A549 (cell line): ENCODE results near the gene SHKBP1. TPM values are rescaled to one million over a fixed set of nuclear protein-coding genes. Genes with fewer than 3 reads are reported as not detected.
A peak's percentile ranks its signal among the peaks of the same experiment; 100 is the strongest.

Experiments used
- ATAC-seq, 2 experiments: fragments of 200-7000 bp in 1 of 2; fragments of >200 bp in 1 of 2; cut with Nextera tagmentation in 1 of 2; cut with Tn5 transposase in 1 of 2; 3 replicates each; pipeline versions ENCODE4 v1.8.0 to v1.9.1; 2018 to 2020; ENCODE audit warnings: mild to moderate bottlenecking in 1 of 2, moderate library complexity in 1 of 2
- CTCF ChIA-PET: fragments of 300-600 bp; sonication (Branson Sonifier 250); formaldehyde crosslinking; extraction: SDS; loops from one replicate; lab custom pipeline; 2021; ENCODE audit warnings: antibody characterized with exemption, inconsistent platforms; lab: Yijun Ruan, JAX
- POLR2A ChIA-PET: fragments of 350-600 bp; formaldehyde crosslinking; extraction: SDS; loops from one replicate; lab custom pipeline; 2021; ENCODE audit warnings: antibody characterized with exemption, inconsistent platforms; lab: Yijun Ruan, JAX
- DNase-seq, 2 experiments: peaks; one replicate each; pipeline versions ENCODE4 v3.0.0 to v3.0.0-alpha.2; 2011 to 2016; ENCODE audit warnings: low read depth in 1 of 2, low spot score in 1 of 2
- FAIRE-seq: peaks from 2 replicates; lab custom pipeline; 2011; peaks lifted over from hg19 to GRCh38; lab: Jason Lieb, UNC
- H3K27ac ChIP-seq, 2 experiments: fragments of >200 bp; sonication (Bioruptor Twin); formaldehyde crosslinking; 3 replicates each; pipeline ENCODE4 v1.5.1; 2016 to 2017
- H3K4me1 ChIP-seq: fragments of >200 bp; sonication (Bioruptor Twin); formaldehyde crosslinking; 3 replicates; pipeline ENCODE4 v1.6.1; 2016
- H3K4me2 ChIP-seq: fragments of >200 bp; sonication (Bioruptor Twin); formaldehyde crosslinking; 3 replicates; pipeline ENCODE4 v1.6.1; 2016
- H3K4me3 ChIP-seq: fragments of >200 bp; sonication (Bioruptor Twin); formaldehyde crosslinking; 3 replicates; pipeline ENCODE4 v1.5.1; 2016
- H3K9me3 ChIP-seq: fragments of >200 bp; sonication (Bioruptor Twin); formaldehyde crosslinking; 3 replicates; pipeline ENCODE4 v1.6.1; 2016
- CHD2 ChIP-seq: fragments of 150-350 bp; IDR thresholded peaks from 2 replicates; pipeline ENCODE4 v1.6.1; 2014; ENCODE audit warnings: low read length; ENCODE audit not compliant: partially characterized antibody
- EHMT2 ChIP-seq: fragments of 200-600 bp; sonication (generic); IDR thresholded peaks from 2 replicates; pipeline ENCODE4 v1.6.1; 2016; ENCODE audit warnings: antibody characterized with exemption, low read depth, mild to moderate bottlenecking, moderate library complexity
- FOSB ChIP-seq: fragments of 250-450 bp; sonication (Bioruptor Pico); IDR thresholded peaks from 2 replicates; pipeline ENCODE4 v1.5.0; 2020; ENCODE audit warnings: mild to moderate bottlenecking, moderate library complexity
- FOSL2 ChIP-seq, 2 experiments: fragments of 450-650 bp in 1 of 2; fragments of >200 bp in 1 of 2; sonication (Bioruptor Twin) in 1 of 2; formaldehyde crosslinking; IDR thresholded peaks; 2 replicates each; pipeline versions ENCODE4 v1.5.0 to v1.6.1; 2016 to 2020; ENCODE audit warnings: mild to moderate bottlenecking in 1 of 2, moderate library complexity in 1 of 2
- GATA3 ChIP-seq: IDR thresholded peaks from 2 replicates; pipeline ENCODE4 v1.6.1; 2012; ENCODE audit warnings: borderline replicate concordance
- HES2 ChIP-seq: fragments of >200 bp; sonication (Bioruptor Twin); formaldehyde crosslinking; IDR thresholded peaks from 2 replicates; pipeline ENCODE4 v1.6.1; 2016
- HEYL ChIP-seq: fragments of 250-450 bp; sonication (Bioruptor Pico); IDR thresholded peaks from 2 replicates; pipeline ENCODE4 v1.8.0; 2021; ENCODE audit warnings: mild to moderate bottlenecking, moderate library complexity
- HOXA7 ChIP-seq: fragments of 250-450 bp; sonication (Bioruptor Pico); IDR thresholded peaks from 2 replicates; pipeline ENCODE4 v1.5.0; 2020; ENCODE audit warnings: mild to moderate bottlenecking, moderate library complexity
- MAFK ChIP-seq: fragments of 450-650 bp; IDR thresholded peaks from 2 replicates; pipeline ENCODE4 v1.6.1; 2014; ENCODE audit not compliant: partially characterized antibody
- MAX ChIP-seq: IDR thresholded peaks from 2 replicates; pipeline ENCODE4 v1.6.1; 2012
- NFE2L2 ChIP-seq: fragments of 150-350 bp; conservative IDR thresholded peaks from 2 replicates; pipeline ENCODE4 v1.6.1; 2014; ENCODE audit warnings: low read length
- NR3C1 ChIP-seq: fragments of >200 bp; sonication (Bioruptor Twin); formaldehyde crosslinking; IDR thresholded peaks from 3 replicates; pipeline ENCODE4 v1.6.1; 2017
- PHF8 ChIP-seq: fragments of 200-600 bp; sonication (generic); IDR thresholded peaks from 2 replicates; pipeline ENCODE4 v1.6.1; 2016; ENCODE audit warnings: low read depth, mild to moderate bottlenecking, antibody characterized with exemption, moderate library complexity, borderline replicate concordance
- POLR2A ChIP-seq: IDR thresholded peaks from 2 replicates; pipeline ENCODE4 v1.6.1; 2012; ENCODE audit warnings: mild to moderate bottlenecking, low read length
- POLR2AphosphoS2 ChIP-seq: conservative IDR thresholded peaks from 2 replicates; pipeline ENCODE4 v1.6.1; 2012; ENCODE audit warnings: low read length, improper control_type of control experiment, inconsistent platforms
- RAD21 ChIP-seq, 2 experiments: fragments of >200 bp in 1 of 2; sonication (Bioruptor Twin) in 1 of 2; formaldehyde crosslinking in 1 of 2; IDR thresholded peaks in 1 of 2; conservative IDR thresholded peaks in 1 of 2; 2 replicates in 1 of 2; 3 replicates in 1 of 2; pipeline ENCODE4 v1.6.1; 2012 to 2018; ENCODE audit warnings: inconsistent platforms in 1 of 2
- RARB ChIP-seq: fragments of 250-450 bp; sonication (Bioruptor Pico); IDR thresholded peaks from 2 replicates; pipeline ENCODE4 v1.8.0; 2021; ENCODE audit warnings: mild to moderate bottlenecking, moderate library complexity
- RCOR1 ChIP-seq: fragments of 150-350 bp; IDR thresholded peaks from 2 replicates; pipeline ENCODE4 v1.6.1; 2014; ENCODE audit warnings: antibody characterized with exemption, low read length, low read depth
- RNF2 ChIP-seq: fragments of 200-600 bp; sonication (generic); IDR thresholded peaks from 2 replicates; pipeline ENCODE4 v1.6.1; 2016; ENCODE audit warnings: low read depth, mild to moderate bottlenecking, antibody characterized with exemption, moderate library complexity, borderline replicate concordance
- SMC3 ChIP-seq: fragments of >200 bp; sonication (Bioruptor Twin); formaldehyde crosslinking; IDR thresholded peaks from 3 replicates; pipeline ENCODE4 v1.6.1; 2018; ENCODE audit warnings: inconsistent platforms
- SREBF2 ChIP-seq: fragments of 450-650 bp; IDR thresholded peaks from 2 replicates; pipeline ENCODE4 v1.6.1; 2014; ENCODE audit warnings: mild to moderate bottlenecking, moderate library complexity
- TFCP2L1 ChIP-seq: fragments of 250-450 bp; sonication (Bioruptor Pico); IDR thresholded peaks from 2 replicates; pipeline ENCODE4 v1.5.0; 2021; ENCODE audit warnings: mild to moderate bottlenecking
- ZC3H11A ChIP-seq: fragments of 450-650 bp; IDR thresholded peaks from 2 replicates; pipeline ENCODE4 v1.6.1; 2014; ENCODE audit warnings: antibody characterized with exemption, mild to moderate bottlenecking
- ZNF302 ChIP-seq: fragments of 250-450 bp; sonication (Bioruptor Pico); IDR thresholded peaks from 2 replicates; pipeline ENCODE4 v1.9.0; 2021; ENCODE audit warnings: inconsistent platforms, mild to moderate bottlenecking, moderate library complexity
- ZSCAN20 ChIP-seq: fragments of 250-450 bp; sonication (Bioruptor Pico); IDR thresholded peaks from 2 replicates; pipeline ENCODE4 v1.8.0; 2022; ENCODE audit warnings: mild to moderate bottlenecking, moderate library complexity
- WGBS: methylation state at CpG from one replicate; pipeline ENCODE4 v1.1.6; 2017; ENCODE audit errors: missing lambda C conversion rate; 5-methylcytosine and 5-hydroxymethylcytosine counted together
- polyA plus RNA-seq, 4 experiments: library from polyadenylated mRNA; depleted of rRNA in 3 of 4; stranded (reverse); fragments of >200 nt; fragmentation: RNase III in 1 of 4; extraction: RNeasy Plus Mini Kit Qiagen cat#74134 plus additional on column Dnase treatment in 1 of 4; gene quantifications; 2 replicates in 3 of 4; 3 replicates in 1 of 4; pipeline ENCODE4 v1.2.3, GENCODE V29; 2011 to 2017

The SHKBP1 gene
- polyA plus RNA-seq, 2 of the 4 experiments (the other 2 are of a cell fraction) = 75.2 to 123 TPM

GRCh38 chr19:40555978-40556689 is 20.5 kb upstream of the SHKBP1 start:
- H3K4me1 ChIP-seq = no peaks in the 10 kb centered on the region
- ATAC-seq (peak; percentile 3 to 35; a peak in 3 of 6 replicates), DNase-seq (no peak), FAIRE-seq (no peak)
- CTCF ChIA-PET = interaction anchor here (0.5 to 58.9 kb wide), 15 partner anchors 9 to 415 kb away, joined by 3 to 2247 read pairs (median 4); partner anchors contain the start of gene LTBP4
- H3K4me2 ChIP-seq = no peak overlapping the region
- no peak overlapping the region for H3K4me3 ChIP-seq
- POLR2A ChIA-PET = interaction anchor here (1.2 kb wide), 1 partner anchor 14 kb away, joined by 7 read pairs; no protein-coding TSS in a partner anchor
- H3K9me3 ChIP-seq = no peaks in the 10 kb centered on the region
- 62% methylated on average over 17 of the region's 17 CpGs for WGBS
- H3K27ac ChIP-seq = no peak overlapping the region
- TF ChIP-seq ZC3H11A (no peak), RCOR1 (no peak), MAX (no peak), EHMT2 (no peak), PHF8 (no peak), RNF2 (no peak), FOSL2 (IDR thresholded peaks at IDR 0.05) (no peak), FOSL2 (CRISPR knock-in tag; IDR thresholded peaks at IDR 0.05) (no peak), RARB (CRISPR knock-in tag) (no peak), RAD21 (conservative IDR thresholded peaks at IDR 0.05 in 1 of 2, IDR thresholded peaks at IDR 0.05 in 1 of 2) (no peak), FOSB (no peak), SMC3 (no peak), POLR2AphosphoS2 (no peak), HOXA7 (no peak), SREBF2 (no peak), NFE2L2 (no peak), ZNF302 (CRISPR knock-in tag) (no peak), POLR2A (no peak), TFCP2L1 (CRISPR knock-in tag) (no peak)

- Histone ChIP-seq H3K4me3 (no peak overlapping the region), H3K4me2 (no peak overlapping the region), H3K9me3 (no peaks in the 10 kb centered on the region), H3K4me1 (no peaks in the 10 kb centered on the region), H3K27ac (no peak overlapping the region)
- no peak for DNase-seq
- 80% methylated on average over 24 of the region's 24 CpGs for WGBS
- POLR2A ChIA-PET = interaction anchor here (0.7 to 1.2 kb wide), 4 partner anchors 9 to 26 kb away, joined by 3 to 7 read pairs (median 4); no protein-coding TSS in a partner anchor
- no peak for FAIRE-seq
- CTCF ChIA-PET = interaction anchor here (0.6 to 58.9 kb wide), 13 partner anchors 8 to 262 kb away, joined by 3 to 2247 read pairs (median 5); partner anchors contain the start of gene LTBP4
- ATAC-seq = no peak
- TF ChIP-seq CHD2 (no peak), GATA3 (no peak), RCOR1 (no peak), HEYL (no peak), NR3C1 (no peak), ZSCAN20 (CRISPR knock-in tag) (no peak), PHF8 (no peak), MAFK (no peak), HES2 (no peak), FOSL2 (IDR thresholded peaks at IDR 0.05) (no peak), FOSL2 (CRISPR knock-in tag; IDR thresholded peaks at IDR 0.05) (no peak)
These were observed 19.6 kb upstream of the SHKBP1 start for GRCh38 chr19:40556953-40557530.
